WTC11 (cell line): ENCODE data around the gene TRMT2A. TPM values are rescaled to one million over a fixed set of nuclear protein-coding genes. Genes with fewer than 3 reads are reported as not detected.
A peak's percentile ranks its signal among the peaks of the same experiment; 100 is the strongest.

Experiments
- ATAC-seq: fragments of 200-7000 bp; cut with Tn5 transposase; 2 replicates; pipeline ENCODE4 v1.10.0; 2021; ENCODE audit warnings: mild to moderate bottlenecking, moderate library complexity
- Bru-seq: library from RNA; stranded (reverse); fragments of 400-500 nt; gene quantifications from one replicate; lab custom pipeline; 2021; lab: Mats Ljungman, UMichigan
- CTCF ChIA-PET: fragments of 300-600 bp; sonication (Branson Sonifier 250); formaldehyde crosslinking; loops from one replicate; lab custom pipeline; 2021; ENCODE audit warnings: antibody characterized with exemption; lab: Charles Lee
- POLR2A ChIA-PET: fragments of 350-600 bp; sonication (Branson Sonifier 250); formaldehyde crosslinking; loops from one replicate; lab custom pipeline; 2021; ENCODE audit warnings: antibody characterized with exemption; lab: Charles Lee
- DNase-seq: peaks from one replicate; pipeline ENCODE4 v3.0.0; 2021; ENCODE audit warnings: low spot score
- H3K27ac Mint-ChIP-seq: 2 replicates; pipeline ENCODE4 v1.8.0; 2021; ENCODE audit warnings: mixed read lengths
- H3K27me3 Mint-ChIP-seq: 2 replicates; pipeline ENCODE4 v1.8.0; 2021; ENCODE audit warnings: low read depth, mild to moderate bottlenecking, moderate library complexity, mixed read lengths
- H3K36me3 Mint-ChIP-seq: 2 replicates; pipeline ENCODE4 v1.8.0; 2021; ENCODE audit warnings: mixed read lengths
- H3K4me1 Mint-ChIP-seq: 2 replicates; pipeline ENCODE4 v1.8.0; 2022; ENCODE audit warnings: mixed read lengths
- H3K4me3 Mint-ChIP-seq: 2 replicates; pipeline ENCODE4 v1.8.0; 2021; ENCODE audit warnings: mild to moderate bottlenecking, moderate library complexity, mixed read lengths
- H3K9me3 Mint-ChIP-seq: 2 replicates; pipeline ENCODE4 v1.8.0; 2021; ENCODE audit warnings: mixed read lengths
- FOXJ3 ChIP-seq: sonication (generic); formaldehyde crosslinking; IDR thresholded peaks from 2 replicates; pipeline ENCODE4 v1.9.0; 2021; ENCODE audit warnings: missing genetic modification reagents, mild to moderate bottlenecking, borderline replicate concordance
- HMGA2 ChIP-seq: fragments of 250-450 bp; sonication (Bioruptor Pico); IDR thresholded peaks from 2 replicates; pipeline ENCODE4 v1.4.0; 2021; ENCODE audit warnings: mild to moderate bottlenecking, moderate library complexity
- JUN ChIP-seq: sonication (generic); formaldehyde crosslinking; IDR thresholded peaks from 2 replicates; pipeline ENCODE4 v1.8.0; 2023; ENCODE audit warnings: mild to moderate bottlenecking, missing genetic modification reagents
- NFE2L1 ChIP-seq: sonication (generic); formaldehyde crosslinking; IDR thresholded peaks from 2 replicates; pipeline ENCODE4 v1.8.1; 2023; ENCODE audit warnings: missing genetic modification reagents
- PRRX2 ChIP-seq: fragments of 250-450 bp; sonication (Bioruptor Pico); IDR thresholded peaks from 2 replicates; pipeline ENCODE4 v1.8.0; 2021; ENCODE audit warnings: mild to moderate bottlenecking
- RELA ChIP-seq: sonication (generic); formaldehyde crosslinking; IDR thresholded peaks from 2 replicates; pipeline ENCODE4 v1.8.1; 2022; ENCODE audit warnings: missing genetic modification reagents, mild to moderate bottlenecking, borderline replicate concordance
- TEAD1 ChIP-seq: sonication (generic); formaldehyde crosslinking; IDR thresholded peaks from 2 replicates; pipeline ENCODE4 v1.8.0; 2022; ENCODE audit warnings: mild to moderate bottlenecking, missing genetic modification reagents
- TEAD4 ChIP-seq: sonication (generic); formaldehyde crosslinking; IDR thresholded peaks from 2 replicates; pipeline ENCODE4 v1.8.0; 2022; ENCODE audit warnings: mild to moderate bottlenecking, missing genetic modification reagents
- ZBTB21 ChIP-seq: sonication (generic); formaldehyde crosslinking; IDR thresholded peaks from 2 replicates; pipeline ENCODE4 v1.8.1; 2023; ENCODE audit warnings: mild to moderate bottlenecking, missing genetic modification reagents, borderline replicate concordance
- ZNF263 ChIP-seq: sonication (generic); formaldehyde crosslinking; IDR thresholded peaks from 2 replicates; pipeline ENCODE4 v1.8.1; 2022; ENCODE audit warnings: low read depth, mild to moderate bottlenecking, moderate library complexity, missing genetic modification reagents
- long read RNA-seq, 3 experiments: library from RNA in 1 of 3; library from capped mRNA in 1 of 3; library from polyadenylated mRNA in 1 of 3; unstranded in 2 of 3; stranded (forward) in 1 of 3; transcript quantifications; one replicate each; pipeline ENCODE4 v2.0.0, GENCODE V29; 2021
- total RNA-seq: library from RNA; stranded (reverse); gene quantifications from 3 replicates; pipeline ENCODE4 v1.2.3, GENCODE V29; 2021
- TF ChIP-seq, protein P1 (sequence below): sonication (generic); formaldehyde crosslinking; IDR thresholded peaks from 2 replicates; pipeline ENCODE4 v1.8.0; 2022; ENCODE audit warnings: missing genetic modification reagents
- TF ChIP-seq, protein P2 (sequence below): sonication (generic); formaldehyde crosslinking; IDR thresholded peaks from 2 replicates; pipeline ENCODE4 v1.8.1; 2023; ENCODE audit warnings: mild to moderate bottlenecking, missing genetic modification reagents
- TF ChIP-seq, protein P3 (sequence below): sonication (generic); formaldehyde crosslinking; conservative IDR thresholded peaks from 2 replicates; pipeline ENCODE4 v1.8.1; 2022; ENCODE audit warnings: mild to moderate bottlenecking, missing genetic modification reagents
- TF ChIP-seq, protein P4 (sequence below): sonication (generic); formaldehyde crosslinking; IDR thresholded peaks from 2 replicates; pipeline ENCODE4 v1.8.1; 2022; ENCODE audit warnings: missing genetic modification reagents, borderline replicate concordance
- TF ChIP-seq, protein P5 (sequence below): sonication (generic); formaldehyde crosslinking; IDR thresholded peaks from 2 replicates; pipeline ENCODE4 v1.8.1; 2023; ENCODE audit warnings: mild to moderate bottlenecking, moderate library complexity, missing genetic modification reagents
- TF ChIP-seq, protein P6 (sequence below): fragments of 250-450 bp; sonication (Bioruptor Pico); conservative IDR thresholded peaks from 2 replicates; pipeline ENCODE4 v1.9.0; 2021; ENCODE audit warnings: mild to moderate bottlenecking
- TF ChIP-seq, protein P7 (sequence below): sonication (generic); formaldehyde crosslinking; IDR thresholded peaks from 2 replicates; pipeline ENCODE4 v1.8.1; 2023; ENCODE audit warnings: mild to moderate bottlenecking, missing genetic modification reagents, borderline replicate concordance

The TRMT2A gene, protein sequence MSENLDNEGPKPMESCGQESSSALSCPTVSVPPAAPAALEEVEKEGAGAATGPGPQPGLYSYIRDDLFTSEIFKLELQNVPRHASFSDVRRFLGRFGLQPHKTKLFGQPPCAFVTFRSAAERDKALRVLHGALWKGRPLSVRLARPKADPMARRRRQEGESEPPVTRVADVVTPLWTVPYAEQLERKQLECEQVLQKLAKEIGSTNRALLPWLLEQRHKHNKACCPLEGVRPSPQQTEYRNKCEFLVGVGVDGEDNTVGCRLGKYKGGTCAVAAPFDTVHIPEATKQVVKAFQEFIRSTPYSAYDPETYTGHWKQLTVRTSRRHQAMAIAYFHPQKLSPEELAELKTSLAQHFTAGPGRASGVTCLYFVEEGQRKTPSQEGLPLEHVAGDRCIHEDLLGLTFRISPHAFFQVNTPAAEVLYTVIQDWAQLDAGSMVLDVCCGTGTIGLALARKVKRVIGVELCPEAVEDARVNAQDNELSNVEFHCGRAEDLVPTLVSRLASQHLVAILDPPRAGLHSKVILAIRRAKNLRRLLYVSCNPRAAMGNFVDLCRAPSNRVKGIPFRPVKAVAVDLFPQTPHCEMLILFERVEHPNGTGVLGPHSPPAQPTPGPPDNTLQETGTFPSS
- total RNA-seq, result 52.0 to 68.6 TPM (median 53.7 TPM) in 3 replicates
- Bru-seq, nascent RNA, result percentile 61 among the genes with signal in this experiment
- long read RNA-seq, experiment 1, transcript TRMT2A-201 (12 exons, 2,964 nt), result major isoform, 44 of 146 reads
- long read RNA-seq, experiment 1, transcript TRMT2A-202 (13 exons, 2,928 nt), result minor isoform, 41 of 146 reads
- long read RNA-seq, experiment 1, partial matches to known transcripts, result 10 of 146 reads
- long read RNA-seq, experiment 1, other reads (novel, unspliced or antisense), result 51 of 146 reads
- long read RNA-seq, experiment 2, transcript TRMT2A-202 (13 exons, 2,928 nt), result major isoform, 10 of 31 reads
- long read RNA-seq, experiment 2, partial matches to known transcripts, result 7 of 31 reads
- long read RNA-seq, experiment 2, other reads (novel, unspliced or antisense), result 9 of 31 reads
- long read RNA-seq, experiment 3, partial matches to known transcripts, result 3 of 12 reads
- long read RNA-seq, experiment 3, other reads (novel, unspliced or antisense), result 4 of 12 reads

DNA sequence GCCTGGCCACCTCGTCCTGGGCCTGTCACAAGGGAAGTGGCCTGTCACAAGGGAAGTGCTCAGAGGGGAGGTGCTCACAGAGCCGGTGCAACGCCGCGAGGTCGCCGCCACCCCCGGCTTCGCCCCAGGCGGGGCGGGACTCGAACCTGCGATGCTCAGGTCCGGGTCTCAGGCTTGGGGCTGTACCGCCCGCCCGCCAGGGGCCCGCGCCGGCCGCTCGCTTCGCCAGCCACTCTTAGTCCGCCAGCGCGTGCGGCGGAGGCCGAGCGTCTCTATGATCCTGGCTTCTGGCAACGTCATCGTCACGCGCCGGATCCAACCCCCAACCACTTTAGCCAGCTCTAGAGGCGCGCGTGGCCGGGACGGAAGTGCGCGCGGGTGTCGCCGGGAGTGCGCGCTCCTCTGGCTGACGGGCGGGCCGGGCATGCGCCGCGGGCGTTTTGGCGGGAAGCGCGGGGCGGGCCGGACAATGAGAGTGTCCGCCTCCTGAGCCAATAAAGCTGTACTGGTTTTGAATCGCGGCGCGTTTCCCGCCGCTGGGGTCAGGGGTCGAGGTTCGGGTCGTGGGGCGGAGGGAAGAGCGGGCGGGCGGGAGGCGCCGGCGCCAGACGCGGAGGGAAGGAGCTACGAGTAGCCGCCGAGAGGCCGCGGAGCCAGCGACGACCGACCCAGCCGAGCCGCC is at the start of gene TRMT2A:
Gene TRMT2A, minus strand, starts transcription at position 276 of the 682 bp plus-strand sequence. CDS start 320 bp downstream, outside the sequence.
- Mint-ChIP-seq H3K4me1 (peaks cover 13% of the 10 kb centered on the region), H3K36me3 (peaks cover 42% of the 10 kb centered on the region), H3K9me3 (no peaks in the 10 kb centered on the region), H3K27ac (peak within 1 kb of the TSS; percentile 90), H3K27me3 (no peaks in the 10 kb centered on the region), H3K4me3 (peak within 1 kb of the TSS; percentile 88)
- peak; percentile 77 for ATAC-seq
- peak; percentile 97 for DNase-seq
- ChIA-PET POLR2A (interaction anchor here (0.6 to 2.0 kb wide), 8 partner anchors 9 to 158 kb away, joined by 3 to 6 read pairs (median 3); no protein-coding TSS in a partner anchor), CTCF (interaction anchor here (0.6 to 1.5 kb wide), 9 partner anchors 20 to 301 kb away, joined by 3 to 5 read pairs (median 3); partner anchors contain the start of gene DGCR8)
- TF ChIP-seq, protein P1, sequence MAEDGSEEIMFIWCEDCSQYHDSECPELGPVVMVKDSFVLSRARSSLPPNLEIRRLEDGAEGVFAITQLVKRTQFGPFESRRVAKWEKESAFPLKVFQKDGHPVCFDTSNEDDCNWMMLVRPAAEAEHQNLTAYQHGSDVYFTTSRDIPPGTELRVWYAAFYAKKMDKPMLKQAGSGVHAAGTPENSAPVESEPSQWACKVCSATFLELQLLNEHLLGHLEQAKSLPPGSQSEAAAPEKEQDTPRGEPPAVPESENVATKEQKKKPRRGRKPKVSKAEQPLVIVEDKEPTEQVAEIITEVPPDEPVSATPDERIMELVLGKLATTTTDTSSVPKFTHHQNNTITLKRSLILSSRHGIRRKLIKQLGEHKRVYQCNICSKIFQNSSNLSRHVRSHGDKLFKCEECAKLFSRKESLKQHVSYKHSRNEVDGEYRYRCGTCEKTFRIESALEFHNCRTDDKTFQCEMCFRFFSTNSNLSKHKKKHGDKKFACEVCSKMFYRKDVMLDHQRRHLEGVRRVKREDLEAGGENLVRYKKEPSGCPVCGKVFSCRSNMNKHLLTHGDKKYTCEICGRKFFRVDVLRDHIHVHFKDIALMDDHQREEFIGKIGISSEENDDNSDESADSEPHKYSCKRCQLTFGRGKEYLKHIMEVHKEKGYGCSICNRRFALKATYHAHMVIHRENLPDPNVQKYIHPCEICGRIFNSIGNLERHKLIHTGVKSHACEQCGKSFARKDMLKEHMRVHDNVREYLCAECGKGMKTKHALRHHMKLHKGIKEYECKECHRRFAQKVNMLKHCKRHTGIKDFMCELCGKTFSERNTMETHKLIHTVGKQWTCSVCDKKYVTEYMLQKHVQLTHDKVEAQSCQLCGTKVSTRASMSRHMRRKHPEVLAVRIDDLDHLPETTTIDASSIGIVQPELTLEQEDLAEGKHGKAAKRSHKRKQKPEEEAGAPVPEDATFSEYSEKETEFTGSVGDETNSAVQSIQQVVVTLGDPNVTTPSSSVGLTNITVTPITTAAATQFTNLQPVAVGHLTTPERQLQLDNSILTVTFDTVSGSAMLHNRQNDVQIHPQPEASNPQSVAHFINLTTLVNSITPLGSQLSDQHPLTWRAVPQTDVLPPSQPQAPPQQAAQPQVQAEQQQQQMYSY (CRISPR knock-in tag), result no peak
- TF ChIP-seq, protein P2, sequence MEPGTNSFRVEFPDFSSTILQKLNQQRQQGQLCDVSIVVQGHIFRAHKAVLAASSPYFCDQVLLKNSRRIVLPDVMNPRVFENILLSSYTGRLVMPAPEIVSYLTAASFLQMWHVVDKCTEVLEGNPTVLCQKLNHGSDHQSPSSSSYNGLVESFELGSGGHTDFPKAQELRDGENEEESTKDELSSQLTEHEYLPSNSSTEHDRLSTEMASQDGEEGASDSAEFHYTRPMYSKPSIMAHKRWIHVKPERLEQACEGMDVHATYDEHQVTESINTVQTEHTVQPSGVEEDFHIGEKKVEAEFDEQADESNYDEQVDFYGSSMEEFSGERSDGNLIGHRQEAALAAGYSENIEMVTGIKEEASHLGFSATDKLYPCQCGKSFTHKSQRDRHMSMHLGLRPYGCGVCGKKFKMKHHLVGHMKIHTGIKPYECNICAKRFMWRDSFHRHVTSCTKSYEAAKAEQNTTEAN (CRISPR knock-in tag), result peak; percentile 56; the same call in 1 of the 2 replicates
- TF ChIP-seq PRRX2, result no peak
- TF ChIP-seq TEAD4 (CRISPR knock-in tag), result no peak
- no peak for TF ChIP-seq FOXJ3 (CRISPR knock-in tag)
- TF ChIP-seq, protein P3, sequence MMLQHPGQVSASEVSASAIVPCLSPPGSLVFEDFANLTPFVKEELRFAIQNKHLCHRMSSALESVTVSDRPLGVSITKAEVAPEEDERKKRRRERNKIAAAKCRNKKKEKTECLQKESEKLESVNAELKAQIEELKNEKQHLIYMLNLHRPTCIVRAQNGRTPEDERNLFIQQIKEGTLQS (CRISPR knock-in tag), result no peak
- no peak for TF ChIP-seq HMGA2
- TF ChIP-seq RELA (CRISPR knock-in tag), result 0 out of 2 replicates have a peak, but pooled peaks have one; percentile 18
- TF ChIP-seq, protein P4, sequence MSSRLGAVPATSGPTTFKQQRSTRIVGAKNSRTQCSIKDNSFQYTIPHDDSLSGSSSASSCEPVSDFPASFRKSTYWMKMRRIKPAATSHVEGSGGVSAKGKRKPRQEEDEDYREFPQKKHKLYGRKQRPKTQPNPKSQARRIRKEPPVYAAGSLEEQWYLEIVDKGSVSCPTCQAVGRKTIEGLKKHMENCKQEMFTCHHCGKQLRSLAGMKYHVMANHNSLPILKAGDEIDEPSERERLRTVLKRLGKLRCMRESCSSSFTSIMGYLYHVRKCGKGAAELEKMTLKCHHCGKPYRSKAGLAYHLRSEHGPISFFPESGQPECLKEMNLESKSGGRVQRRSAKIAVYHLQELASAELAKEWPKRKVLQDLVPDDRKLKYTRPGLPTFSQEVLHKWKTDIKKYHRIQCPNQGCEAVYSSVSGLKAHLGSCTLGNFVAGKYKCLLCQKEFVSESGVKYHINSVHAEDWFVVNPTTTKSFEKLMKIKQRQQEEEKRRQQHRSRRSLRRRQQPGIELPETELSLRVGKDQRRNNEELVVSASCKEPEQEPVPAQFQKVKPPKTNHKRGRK (CRISPR knock-in tag), result no peak
- TF ChIP-seq, protein P5, sequence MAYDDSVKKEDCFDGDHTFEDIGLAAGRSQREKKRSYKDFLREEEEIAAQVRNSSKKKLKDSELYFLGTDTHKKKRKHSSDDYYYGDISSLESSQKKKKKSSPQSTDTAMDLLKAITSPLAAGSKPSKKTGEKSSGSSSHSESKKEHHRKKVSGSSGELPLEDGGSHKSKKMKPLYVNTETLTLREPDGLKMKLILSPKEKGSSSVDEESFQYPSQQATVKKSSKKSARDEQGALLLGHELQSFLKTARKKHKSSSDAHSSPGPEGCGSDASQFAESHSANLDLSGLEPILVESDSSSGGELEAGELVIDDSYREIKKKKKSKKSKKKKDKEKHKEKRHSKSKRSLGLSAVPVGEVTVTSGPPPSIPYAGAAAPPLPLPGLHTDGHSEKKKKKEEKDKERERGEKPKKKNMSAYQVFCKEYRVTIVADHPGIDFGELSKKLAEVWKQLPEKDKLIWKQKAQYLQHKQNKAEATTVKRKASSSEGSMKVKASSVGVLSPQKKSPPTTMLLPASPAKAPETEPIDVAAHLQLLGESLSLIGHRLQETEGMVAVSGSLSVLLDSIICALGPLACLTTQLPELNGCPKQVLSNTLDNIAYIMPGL (CRISPR knock-in tag), result peak; percentile 91
- no peak for TF ChIP-seq JUN
- peak; percentile 82 for TF ChIP-seq TEAD1
- TF ChIP-seq ZNF263 (CRISPR knock-in tag), result no peak
- peak; percentile 96; the same call in 1 of the 2 replicates for TF ChIP-seq NFE2L1 (CRISPR knock-in tag)
- no peak for TF ChIP-seq ZBTB21 (CRISPR knock-in tag)
- TF ChIP-seq, protein P6, sequence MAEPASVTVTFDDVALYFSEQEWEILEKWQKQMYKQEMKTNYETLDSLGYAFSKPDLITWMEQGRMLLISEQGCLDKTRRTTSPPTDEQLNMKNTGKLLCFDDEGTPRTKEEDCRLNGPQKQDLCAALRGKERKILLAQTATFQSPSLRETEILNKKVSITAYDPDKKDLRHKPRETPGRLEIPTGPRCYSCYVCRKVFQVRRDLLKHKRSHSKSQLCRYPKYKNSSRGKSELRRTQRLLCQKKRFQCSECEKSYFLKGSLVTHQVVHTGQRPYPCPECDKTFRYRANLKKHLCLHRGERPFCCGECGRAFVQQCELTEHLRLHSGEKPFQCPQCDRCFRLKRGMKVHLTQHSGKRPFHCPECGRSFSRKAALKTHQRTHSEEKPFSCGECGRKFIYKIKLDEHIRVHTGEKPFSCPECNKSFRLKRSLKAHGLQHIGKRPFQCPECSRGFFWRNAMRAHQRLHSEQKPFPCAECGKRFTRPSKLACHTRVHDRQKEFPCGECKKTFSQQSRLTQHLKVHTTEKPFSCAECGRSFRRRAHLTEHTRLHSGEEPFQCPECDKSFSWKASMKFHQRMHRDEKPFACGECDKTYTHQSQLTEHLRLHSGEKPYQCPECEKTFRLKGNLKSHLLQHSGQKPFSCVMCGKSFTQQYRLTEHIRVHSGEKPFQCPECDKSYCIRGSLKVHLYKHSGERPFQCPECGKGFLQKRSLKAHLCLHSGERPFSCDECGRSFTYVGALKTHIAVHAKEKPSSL, result no peak
- TF ChIP-seq, protein P7, sequence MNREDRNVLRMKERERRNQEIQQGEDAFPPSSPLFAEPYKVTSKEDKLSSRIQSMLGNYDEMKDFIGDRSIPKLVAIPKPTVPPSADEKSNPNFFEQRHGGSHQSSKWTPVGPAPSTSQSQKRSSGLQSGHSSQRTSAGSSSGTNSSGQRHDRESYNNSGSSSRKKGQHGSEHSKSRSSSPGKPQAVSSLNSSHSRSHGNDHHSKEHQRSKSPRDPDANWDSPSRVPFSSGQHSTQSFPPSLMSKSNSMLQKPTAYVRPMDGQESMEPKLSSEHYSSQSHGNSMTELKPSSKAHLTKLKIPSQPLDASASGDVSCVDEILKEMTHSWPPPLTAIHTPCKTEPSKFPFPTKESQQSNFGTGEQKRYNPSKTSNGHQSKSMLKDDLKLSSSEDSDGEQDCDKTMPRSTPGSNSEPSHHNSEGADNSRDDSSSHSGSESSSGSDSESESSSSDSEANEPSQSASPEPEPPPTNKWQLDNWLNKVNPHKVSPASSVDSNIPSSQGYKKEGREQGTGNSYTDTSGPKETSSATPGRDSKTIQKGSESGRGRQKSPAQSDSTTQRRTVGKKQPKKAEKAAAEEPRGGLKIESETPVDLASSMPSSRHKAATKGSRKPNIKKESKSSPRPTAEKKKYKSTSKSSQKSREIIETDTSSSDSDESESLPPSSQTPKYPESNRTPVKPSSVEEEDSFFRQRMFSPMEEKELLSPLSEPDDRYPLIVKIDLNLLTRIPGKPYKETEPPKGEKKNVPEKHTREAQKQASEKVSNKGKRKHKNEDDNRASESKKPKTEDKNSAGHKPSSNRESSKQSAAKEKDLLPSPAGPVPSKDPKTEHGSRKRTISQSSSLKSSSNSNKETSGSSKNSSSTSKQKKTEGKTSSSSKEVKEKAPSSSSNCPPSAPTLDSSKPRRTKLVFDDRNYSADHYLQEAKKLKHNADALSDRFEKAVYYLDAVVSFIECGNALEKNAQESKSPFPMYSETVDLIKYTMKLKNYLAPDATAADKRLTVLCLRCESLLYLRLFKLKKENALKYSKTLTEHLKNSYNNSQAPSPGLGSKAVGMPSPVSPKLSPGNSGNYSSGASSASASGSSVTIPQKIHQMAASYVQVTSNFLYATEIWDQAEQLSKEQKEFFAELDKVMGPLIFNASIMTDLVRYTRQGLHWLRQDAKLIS (CRISPR knock-in tag), result no peak
